K562 treated with DMSO at 1 percent for 48 hours (cell line): ENCODE results near the gene ABHD18. TPM values are rescaled to one million over a fixed set of nuclear protein-coding genes. Genes with fewer than 3 reads are reported as not detected.

Source experiments
- total RNA-seq: library from RNA; unstranded; fragments of 300-600 nt; gene quantifications from 2 replicates; pipeline ENCODE4 v1.2.3, GENCODE V29; 2022; ENCODE audit warnings: low replicate concordance; ENCODE audit errors: extremely low read depth

The ABHD18 gene
- total RNA-seq = not detected in 2 replicates

DNA sequence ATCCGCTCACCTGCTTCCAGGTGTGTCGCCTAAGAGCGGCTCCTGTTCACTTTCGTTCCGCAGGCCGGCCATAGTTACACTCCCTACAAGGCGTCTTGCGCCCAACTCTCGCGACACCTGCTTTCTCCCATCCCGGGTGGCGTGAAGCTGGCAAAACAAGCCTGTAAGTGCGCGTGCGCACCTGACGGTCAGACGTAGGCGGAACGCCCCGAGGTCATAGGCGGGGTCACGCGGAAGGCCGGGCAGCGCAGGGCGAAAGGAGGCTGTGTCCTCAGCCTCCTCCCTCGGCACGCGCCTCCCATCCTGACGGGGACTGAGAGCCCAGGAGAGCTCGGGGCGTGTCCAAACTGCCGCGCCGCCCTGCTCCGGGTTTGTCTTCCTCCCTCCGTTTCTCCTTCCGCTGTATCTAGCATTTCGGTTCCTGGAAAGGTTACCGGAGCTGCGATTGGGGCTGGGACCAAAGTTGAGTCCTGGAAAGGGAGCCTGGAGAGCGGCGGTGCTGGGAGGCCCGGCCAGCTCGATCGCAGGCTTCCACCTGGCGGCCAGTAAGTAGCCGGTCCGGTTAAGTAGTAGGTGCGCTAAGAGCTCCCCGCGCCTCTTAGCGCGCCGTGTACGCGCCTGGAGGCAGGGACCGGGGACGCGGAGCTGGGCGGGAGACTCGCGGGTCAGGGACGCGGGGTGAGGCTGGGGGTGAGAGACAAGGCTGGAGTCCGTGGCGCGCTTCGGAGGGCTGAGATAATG, at the start of gene ABHD18, which contains the start of gene MFSD8:
Gene ABHD18 (plus strand): TSS at position 345 of the 741 bp plus-strand sequence. CDS start 17,550 bp downstream, outside the sequence.
Gene MFSD8 (minus strand): TSS at position 112 of the 741 bp plus-strand sequence. CDS start 40 bp downstream, at position 72.

DNA sequence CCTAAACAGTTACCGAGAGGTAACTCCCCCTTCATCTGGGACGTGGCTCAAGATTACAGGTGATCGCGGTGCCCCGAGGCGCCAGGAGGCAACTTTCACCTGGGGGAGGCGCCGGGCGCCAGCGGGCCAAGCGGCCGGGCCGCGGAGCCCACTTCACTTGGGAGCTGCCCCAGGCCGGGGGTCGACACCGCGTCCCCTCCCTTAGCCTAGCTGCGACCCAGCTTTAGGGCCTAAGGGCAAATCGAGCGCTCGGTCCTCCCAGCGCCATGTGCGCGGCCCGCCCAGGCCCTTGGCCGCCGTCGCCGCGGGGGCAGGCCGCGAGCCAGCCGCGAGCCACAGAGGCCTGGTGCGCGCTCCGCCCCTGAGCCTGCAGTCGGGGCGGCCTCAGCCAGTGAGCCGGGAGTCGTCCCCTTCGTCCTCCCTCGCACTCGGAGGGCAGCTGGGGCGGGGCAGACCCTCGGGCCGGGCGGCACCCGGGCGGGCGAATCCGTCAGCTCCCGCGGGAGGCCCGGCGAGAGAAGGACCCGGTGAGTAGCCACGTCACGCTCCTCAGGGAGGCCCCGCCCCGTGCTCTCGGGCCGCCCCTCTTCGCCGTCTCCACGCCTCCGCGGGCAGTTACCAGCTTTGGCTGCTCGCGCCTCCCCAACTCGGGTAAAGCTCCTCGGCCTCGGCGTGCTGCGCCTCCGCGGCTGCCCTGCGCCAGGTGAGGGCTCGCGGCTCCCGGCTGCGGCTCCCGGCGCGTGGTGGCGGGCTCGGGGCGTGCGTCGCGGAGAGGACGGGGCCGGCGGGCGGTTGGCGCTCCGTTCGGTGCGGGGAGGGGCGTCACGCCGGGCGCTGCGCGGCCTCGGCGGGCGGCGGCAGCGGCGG, 95.7 kb downstream of the ABHD18 start, which contains the start of gene LARP1B:
Gene LARP1B (plus strand): TSS at position 614 of the 867 bp plus-strand sequence. CDS start 13,640 bp downstream, outside the sequence.

Other genes with a start within 250 kb of the ABHD18 start
- gene SLC25A31, start 235.0 kb upstream of the ABHD18 start, total RNA-seq = not detected in 2 replicates
- not detected in 2 replicates for gene HSPA4L, start 183.1 kb upstream of the ABHD18 start, total RNA-seq
- not detected in 2 replicates for gene PLK4, start 84.5 kb upstream of the ABHD18 start, total RNA-seq
- gene MFSD8, start 233 bp upstream of the ABHD18 start, total RNA-seq = not detected in 2 replicates
- gene LARP1B, start 95.9 kb downstream of the ABHD18 start, total RNA-seq = not detected in 2 replicates